ENCODE measurements around the gene RAB43.
"Not testable (repeated sequence)": the region's sequence is repeated elsewhere in the genome, so short reads cannot be mapped to it uniquely, and the experiment has no call there.

The RAB43 gene

DNA sequence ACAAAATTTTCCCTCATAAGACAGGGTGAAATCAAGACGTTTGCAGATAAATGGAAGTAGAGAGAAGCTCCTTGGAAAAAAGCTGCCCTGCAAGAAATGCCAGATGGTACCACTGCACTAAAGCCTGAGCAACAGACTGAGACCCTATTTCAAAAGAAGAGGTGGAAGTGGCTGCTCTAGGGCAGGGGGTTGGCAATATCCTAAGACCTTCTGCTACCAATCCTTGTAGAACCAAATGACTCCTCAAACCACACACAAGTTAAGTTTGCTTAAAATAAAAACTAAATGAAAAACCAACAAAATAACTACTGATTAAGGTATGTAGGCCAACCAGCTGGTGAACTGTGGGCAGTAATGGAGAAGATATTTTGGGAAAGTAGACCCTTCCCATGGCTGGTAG is 21.3 kb downstream of the RAB43 start:
- H3K27ac ChIP-seq, result no peak overlapping the region
- TF ChIP-seq, protein P1, sequence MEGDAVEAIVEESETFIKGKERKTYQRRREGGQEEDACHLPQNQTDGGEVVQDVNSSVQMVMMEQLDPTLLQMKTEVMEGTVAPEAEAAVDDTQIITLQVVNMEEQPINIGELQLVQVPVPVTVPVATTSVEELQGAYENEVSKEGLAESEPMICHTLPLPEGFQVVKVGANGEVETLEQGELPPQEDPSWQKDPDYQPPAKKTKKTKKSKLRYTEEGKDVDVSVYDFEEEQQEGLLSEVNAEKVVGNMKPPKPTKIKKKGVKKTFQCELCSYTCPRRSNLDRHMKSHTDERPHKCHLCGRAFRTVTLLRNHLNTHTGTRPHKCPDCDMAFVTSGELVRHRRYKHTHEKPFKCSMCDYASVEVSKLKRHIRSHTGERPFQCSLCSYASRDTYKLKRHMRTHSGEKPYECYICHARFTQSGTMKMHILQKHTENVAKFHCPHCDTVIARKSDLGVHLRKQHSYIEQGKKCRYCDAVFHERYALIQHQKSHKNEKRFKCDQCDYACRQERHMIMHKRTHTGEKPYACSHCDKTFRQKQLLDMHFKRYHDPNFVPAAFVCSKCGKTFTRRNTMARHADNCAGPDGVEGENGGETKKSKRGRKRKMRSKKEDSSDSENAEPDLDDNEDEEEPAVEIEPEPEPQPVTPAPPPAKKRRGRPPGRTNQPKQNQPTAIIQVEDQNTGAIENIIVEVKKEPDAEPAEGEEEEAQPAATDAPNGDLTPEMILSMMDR (conservative IDR thresholded peaks at IDR 0.05), result no peak

DNA sequence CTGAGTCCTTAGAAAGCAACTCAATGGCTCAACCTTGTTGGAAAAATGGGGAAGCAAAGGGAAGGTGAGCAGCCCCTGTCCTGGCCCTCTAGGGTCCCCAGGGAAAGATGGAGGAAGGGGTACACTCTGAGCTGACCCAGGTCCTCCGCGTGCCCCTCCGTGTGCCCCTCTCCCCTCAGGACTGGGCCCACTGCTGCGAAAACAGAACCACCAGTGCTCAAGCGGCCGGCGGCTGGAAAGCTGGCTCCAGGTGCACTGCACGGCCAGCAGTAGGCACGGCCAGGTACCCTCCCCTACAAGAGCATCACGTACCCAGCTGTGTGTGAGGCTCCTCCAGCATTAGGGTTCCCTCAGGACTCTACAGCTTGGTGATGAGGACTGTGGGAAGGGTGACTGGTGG is 26.3 kb downstream of the RAB43 start:
- no peak overlapping the region for H3K27ac ChIP-seq
- TF ChIP-seq, protein P1 (conservative IDR thresholded peaks at IDR 0.05), result no peak

DNA sequence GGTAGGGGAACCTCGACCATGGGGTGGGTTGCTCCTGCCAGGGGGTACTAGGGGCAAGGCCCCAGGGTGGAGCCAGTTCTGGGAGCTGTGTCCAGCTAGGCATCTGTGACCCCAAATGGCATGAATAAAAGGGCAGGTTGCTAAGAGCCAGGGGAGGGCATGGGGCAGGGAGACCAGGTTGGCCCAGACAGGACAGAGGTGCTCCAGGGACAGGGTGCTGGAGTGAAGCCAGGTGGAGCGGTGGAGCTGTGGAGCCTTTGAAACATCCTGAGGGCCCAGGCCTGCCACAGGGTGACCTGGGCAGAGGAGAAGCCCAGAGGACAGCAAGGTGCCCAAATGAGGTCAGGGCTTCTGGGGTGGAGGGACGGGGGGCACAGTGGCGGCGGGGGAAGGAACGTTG is 33.3 kb downstream of the RAB43 start:
- not testable (repeated sequence) for H3K27ac ChIP-seq

- H3K27ac ChIP-seq, result not testable (repeated sequence)
These were observed 33.7 kb downstream of the RAB43 start for GRCh38 chr3:129087904-129088303.

DNA sequence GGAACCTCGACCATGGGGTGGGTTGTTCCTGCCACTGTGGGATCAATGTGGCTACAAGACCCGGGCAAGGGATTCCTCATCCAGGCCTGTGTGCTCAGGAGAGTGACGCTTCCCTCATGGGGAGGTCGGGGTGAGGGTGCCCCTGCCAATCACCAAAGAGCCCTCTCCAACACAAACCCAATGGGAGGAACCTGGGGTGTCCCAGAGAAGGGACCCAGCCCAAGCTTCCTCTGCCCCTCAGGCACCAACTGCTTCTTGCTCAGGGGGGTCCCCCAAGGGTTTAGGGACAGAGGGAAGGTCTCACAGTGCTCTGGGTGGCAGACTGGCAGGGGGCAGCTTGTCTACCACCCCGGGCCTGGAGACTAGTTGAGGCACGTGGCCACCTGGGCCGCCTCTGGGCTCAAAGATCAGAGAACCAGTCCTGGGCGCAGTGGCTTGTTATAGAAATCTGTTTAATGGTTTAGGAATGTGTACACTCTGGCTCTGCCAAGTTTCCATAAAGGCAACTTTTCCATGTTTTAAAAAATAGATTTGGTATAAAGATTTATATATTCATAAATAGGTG is 34.4 kb downstream of the RAB43 start:
- TF ChIP-seq, protein P1 (conservative IDR thresholded peaks at IDR 0.05), result no peak
- H3K27ac ChIP-seq, result peak overlapping the region; percentile 65

- TF ChIP-seq, protein P1 (conservative IDR thresholded peaks at IDR 0.05), result no peak
- H3K27ac ChIP-seq, result no peak overlapping the region
These were observed 35.8 kb downstream of the RAB43 start for GRCh38 chr3:129085818-129086217.

GRCh38 chr3:129085165-129085715 is 36.4 kb downstream of the RAB43 start:
- TF ChIP-seq, protein P1 (conservative IDR thresholded peaks at IDR 0.05), result no peak
- H3K27ac ChIP-seq, result no peak overlapping the region

GRCh38 chr3:129084501-129084900 is 37.1 kb downstream of the RAB43 start:
- H3K27ac ChIP-seq, result no peak overlapping the region
- TF ChIP-seq, protein P1 (conservative IDR thresholded peaks at IDR 0.05), result no peak

DNA sequence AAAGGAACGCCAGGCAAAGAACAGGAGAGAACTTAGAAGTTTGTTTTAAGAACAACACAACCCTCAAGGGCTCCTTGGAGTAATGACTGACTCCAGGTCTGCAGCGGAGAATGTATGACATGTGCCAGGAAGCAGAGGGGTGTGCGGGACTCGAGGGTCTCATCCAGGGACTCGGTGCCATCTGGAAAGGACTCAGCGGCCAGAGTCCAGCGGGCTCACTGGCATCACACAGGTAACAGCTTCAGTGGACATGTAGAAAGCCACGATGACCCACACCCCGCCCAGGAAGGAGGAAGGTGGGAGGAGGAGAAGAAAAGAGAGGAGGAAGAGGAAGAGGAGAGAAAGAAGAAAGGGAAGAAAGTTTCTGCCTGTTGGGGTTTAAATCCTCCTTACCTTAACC is 39.6 kb downstream of the RAB43 start:
- TF ChIP-seq, protein P1 (conservative IDR thresholded peaks at IDR 0.05), result no peak
- H3K27ac ChIP-seq, result no peak overlapping the region

Measured in VCaP (cell line).